K562 (cell line): ENCODE data around the gene TMEM151A. TPM values are rescaled to one million over a fixed set of nuclear protein-coding genes. Genes with fewer than 3 reads are reported as not detected.

ENCODE experiments used
- ATAC-seq: fragments of 200-7000 bp; cut with Tn5 transposase; 3 replicates; pipeline ENCODE4 v1.9.1; 2020; ENCODE audit warnings: moderate library complexity
- BruUV-seq: library from RNA; stranded (reverse); fragments of 400-500 nt; replicated peaks from 2 replicates; lab custom pipeline; 2021; lab: Mats Ljungman, UMichigan
- CTCF ChIA-PET: fragments of 300-600 bp; formaldehyde crosslinking; extraction: SDS; loops from one replicate; lab custom pipeline; 2021; ENCODE audit warnings: low intra/inter-chr PET ratio; lab: Yijun Ruan, JAX
- POLR2A ChIA-PET: fragments of 300-600, 350-650 bp; sonication (Branson Sonifier 250); formaldehyde crosslinking; extraction: SDS; loops from one replicate; lab custom pipeline; 2021; ENCODE audit warnings: antibody characterized with exemption, inconsistent platforms; lab: Yijun Ruan, JAX
- DNase-seq, 4 experiments: peaks; one replicate each; pipeline versions ENCODE4 v3.0.0 to v3.0.0-alpha.2; 2011 to 2018; ENCODE audit warnings: low spot score in 3 of 4, mixed read lengths in 3 of 4; ENCODE audit errors: extremely low read depth in 1 of 4
- FAIRE-seq: peaks from 2 replicates; lab custom pipeline; 2011; peaks lifted over from hg19 to GRCh38; lab: Jason Lieb, UNC
- H2AFZ ChIP-seq: 2 replicates; pipeline ENCODE4 v1.6.0; 2011; ENCODE audit warnings: low read depth, low read length, control low read depth, inconsistent platforms
- H3K27ac ChIP-seq: fragments of 200-600 bp; 3 replicates; pipeline ENCODE4 v1.8.0; 2011; ENCODE audit warnings: low read depth, mild to moderate bottlenecking, control low read depth, inconsistent platforms, low read length, moderate library complexity, mixed read lengths; ENCODE audit errors: extremely low read depth
- H3K27me3 ChIP-seq, 2 experiments: fragments of 300-600 bp in 1 of 2; 2 replicates in 1 of 2; 3 replicates in 1 of 2; pipeline versions ENCODE4 v1.6.0 to v1.8.0; 2011; ENCODE audit warnings: inconsistent platforms in 2 of 2, low read length in 2 of 2, mild to moderate bottlenecking in 1 of 2, mixed read lengths in 1 of 2, moderate library complexity in 1 of 2; ENCODE audit not compliant: control insufficient read depth in 2 of 2, insufficient read depth in 2 of 2
- H3K36me3 ChIP-seq: fragments of 300-600 bp; 3 replicates; pipeline ENCODE4 v1.8.0; 2011; ENCODE audit warnings: mild to moderate bottlenecking, low read length, inconsistent platforms; ENCODE audit not compliant: control insufficient read depth, insufficient read depth
- H3K4me1 ChIP-seq, 2 experiments: fragments of 200-600 bp in 1 of 2; replicated peaks in 1 of 2; 2 replicates in 1 of 2; 3 replicates in 1 of 2; pipeline versions ENCODE4 v1.5.1 to v1.8.0; 2011; ENCODE audit warnings: inconsistent platforms in 2 of 2, low read length in 2 of 2, mild to moderate bottlenecking in 1 of 2, mixed read lengths in 1 of 2, moderate library complexity in 1 of 2; ENCODE audit not compliant: control insufficient read depth in 2 of 2, insufficient read depth in 2 of 2
- H3K4me2 ChIP-seq: 2 replicates; pipeline ENCODE4 v1.6.1; 2011; ENCODE audit warnings: low read length, control low read depth, inconsistent platforms, mixed read lengths; ENCODE audit not compliant: insufficient read depth
- H3K4me3 ChIP-seq: fragments of 200-600 bp; sonication (generic), shearing (Covaris generic); 2 replicates; pipeline ENCODE4 v1.5.1; 2016; ENCODE audit warnings: control low read depth, inconsistent platforms
- H3K79me2 ChIP-seq: fragments of 200-600 bp; 3 replicates; pipeline ENCODE4 v1.8.0; 2011; ENCODE audit warnings: low read length, inconsistent platforms; ENCODE audit not compliant: control insufficient read depth, insufficient read depth
- H3K9ac ChIP-seq, 2 experiments: 2 replicates each; pipeline versions ENCODE4 v1.6.0 to v1.6.1; 2011; ENCODE audit warnings: low read depth in 2 of 2, low read length in 2 of 2, control low read depth in 1 of 2, inconsistent platforms in 1 of 2, mild to moderate bottlenecking in 1 of 2, mixed read lengths in 1 of 2; ENCODE audit not compliant: insufficient read depth in 1 of 2
- H3K9me1 ChIP-seq: one replicate; pipeline ENCODE4 v1.6.0; 2011; ENCODE audit warnings: inconsistent platforms, mild to moderate bottlenecking, low read length, moderate library complexity; ENCODE audit not compliant: control insufficient read depth, insufficient read depth
- H3K9me3 ChIP-seq: replicated peaks from 2 replicates; pipeline ENCODE4 v1.5.1; 2011; ENCODE audit warnings: low read depth, low read length, inconsistent platforms; ENCODE audit not compliant: control insufficient read depth, insufficient read depth
- H4K20me1 ChIP-seq: replicated peaks from 2 replicates; pipeline ENCODE4 v1.6.1; 2011; ENCODE audit warnings: low read length, inconsistent platforms, mixed read lengths; ENCODE audit not compliant: control insufficient read depth, insufficient read depth
- HDAC8 ChIP-seq: fragments of 450-650 bp; IDR thresholded peaks from 2 replicates; pipeline ENCODE4 v1.6.1; 2016; ENCODE audit warnings: mild to moderate bottlenecking, missing genetic modification characterization, moderate library complexity, missing compliant biosample characterization
- HEY1 ChIP-seq: fragments of 250-450 bp; sonication (Bioruptor Pico); IDR thresholded peaks from 2 replicates; pipeline ENCODE4 v1.5.0; 2020; ENCODE audit warnings: mild to moderate bottlenecking, moderate library complexity, borderline replicate concordance
- WGBS: fragments of 100-300 bp; shearing (Covaris generic); methylation state at CpG from one replicate; pipeline ENCODE4 v1.1.6; 2016; ENCODE audit warnings: low coverage, mixed read lengths; ENCODE audit not compliant: insufficient coverage; ENCODE audit errors: missing lambda C conversion rate; 5-methylcytosine and 5-hydroxymethylcytosine counted together
- in situ Hi-C: fragments of 300-500 bp; cut with MboI; formaldehyde crosslinking; loops from 4 replicates; pipeline ENCODE4 v1.15.0; 2018; ENCODE audit warnings: inconsistent platforms, mixed read lengths
- intact Hi-C: fragments of 100-400 bp; cut with micrococcal nuclease; formaldehyde crosslinking; loops from 2 replicates; pipeline ENCODE4 v1.14.2; 2022
- polyA plus RNA-seq, 8 experiments: library from polyadenylated mRNA; depleted of rRNA in 4 of 8; stranded (reverse) in 5 of 8; unstranded in 3 of 8; fragments of >200 nt; fragmentation: Nextera tagmentation in 2 of 8; fragmentation: Illumina TruSeq in 1 of 8; extraction: Ambion mirVana in 2 of 8; extraction: Trizol in 1 of 8; gene quantifications; 2 replicates each; pipeline versions ENCODE4 v1.2.1 to v1.2.3, GENCODE V29; 2011 to 2014; ENCODE audit warnings: inconsistent platforms in 1 of 8, missing spikeins in 1 of 8
- total RNA-seq, 7 experiments: library from RNA; depleted of rRNA in 6 of 7; stranded (reverse); fragments of >200 nt in 6 of 7; fragmentation: Illumina TruSeq in 2 of 7; extraction: Trizol in 2 of 7; gene quantifications; 2 replicates each; pipeline versions ENCODE4 v1.2.1 to v1.2.3, GENCODE V29; 2011 to 2021; ENCODE audit warnings: low replicate concordance in 1 of 7
- TF ChIP-seq, protein P1 (sequence below): sonication (generic); formaldehyde crosslinking; IDR thresholded peaks from 2 replicates; pipeline ENCODE4 v1.8.0; 2022; ENCODE audit warnings: missing genetic modification reagents, mild to moderate bottlenecking, borderline replicate concordance
- TF ChIP-seq, protein P2 (sequence below): fragments of 450-650 bp; formaldehyde crosslinking; IDR thresholded peaks from 2 replicates; pipeline ENCODE4 v1.4.0; 2022; ENCODE audit warnings: missing genetic modification characterization
- TF ChIP-seq, protein P3 (sequence below): sonication (generic); formaldehyde crosslinking; IDR thresholded peaks from 2 replicates; pipeline ENCODE4 v1.8.0; 2022; ENCODE audit warnings: mild to moderate bottlenecking, missing genetic modification reagents

Gene TMEM151A
- total and polyA plus RNA-seq, 9 of the 15 experiments (the other 6 are each of a cell fraction or from before 2014, with no cell fraction given): not detected

DNA sequence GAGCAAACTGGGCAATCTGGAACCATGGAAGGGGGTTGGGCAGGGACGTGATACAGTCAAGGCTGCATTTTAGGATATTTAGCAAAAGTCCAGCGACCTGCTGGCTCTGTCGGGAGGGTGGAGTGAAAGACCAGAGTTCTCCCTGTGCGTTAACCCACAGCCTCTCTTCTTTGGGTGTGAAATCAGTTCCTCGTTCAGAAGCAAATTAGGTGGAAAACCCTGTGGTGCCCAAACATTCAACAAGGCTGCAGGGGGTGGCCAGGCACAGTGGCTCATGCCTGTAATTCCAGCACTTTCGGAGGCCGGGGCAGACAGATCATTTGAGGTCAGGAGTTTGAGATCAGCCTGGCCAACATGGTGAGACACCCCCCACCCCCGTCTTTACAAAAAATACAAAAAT is 5.9 kb downstream of the TMEM151A start:
- no peak overlapping the region for H3K4me2 ChIP-seq
- TF ChIP-seq HEY1 (CRISPR knock-in tag): no peak
- TF ChIP-seq, protein P1, sequence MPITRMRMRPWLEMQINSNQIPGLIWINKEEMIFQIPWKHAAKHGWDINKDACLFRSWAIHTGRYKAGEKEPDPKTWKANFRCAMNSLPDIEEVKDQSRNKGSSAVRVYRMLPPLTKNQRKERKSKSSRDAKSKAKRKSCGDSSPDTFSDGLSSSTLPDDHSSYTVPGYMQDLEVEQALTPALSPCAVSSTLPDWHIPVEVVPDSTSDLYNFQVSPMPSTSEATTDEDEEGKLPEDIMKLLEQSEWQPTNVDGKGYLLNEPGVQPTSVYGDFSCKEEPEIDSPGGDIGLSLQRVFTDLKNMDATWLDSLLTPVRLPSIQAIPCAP: no peak
- no peak for TF ChIP-seq HDAC8 (tag)
- TF ChIP-seq, protein P2, sequence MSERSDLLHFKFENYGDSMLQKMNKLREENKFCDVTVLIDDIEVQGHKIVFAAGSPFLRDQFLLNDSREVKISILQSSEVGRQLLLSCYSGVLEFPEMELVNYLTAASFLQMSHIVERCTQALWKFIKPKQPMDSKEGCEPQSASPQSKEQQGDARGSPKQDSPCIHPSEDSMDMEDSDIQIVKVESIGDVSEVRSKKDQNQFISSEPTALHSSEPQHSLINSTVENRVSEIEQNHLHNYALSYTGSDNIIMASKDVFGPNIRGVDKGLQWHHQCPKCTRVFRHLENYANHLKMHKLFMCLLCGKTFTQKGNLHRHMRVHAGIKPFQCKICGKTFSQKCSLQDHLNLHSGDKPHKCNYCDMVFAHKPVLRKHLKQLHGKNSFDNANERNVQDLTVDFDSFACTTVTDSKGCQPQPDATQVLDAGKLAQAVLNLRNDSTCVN (CRISPR knock-in tag): no peak
- TF ChIP-seq, protein P3, sequence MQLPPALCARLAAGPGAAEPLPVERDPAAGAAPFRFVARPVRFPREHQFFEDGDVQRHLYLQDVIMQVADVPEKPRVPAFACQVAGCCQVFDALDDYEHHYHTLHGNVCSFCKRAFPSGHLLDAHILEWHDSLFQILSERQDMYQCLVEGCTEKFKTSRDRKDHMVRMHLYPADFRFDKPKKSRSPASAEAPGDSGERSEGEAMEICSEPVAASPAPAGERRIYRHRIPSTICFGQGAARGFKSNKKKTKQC (CRISPR knock-in tag): no peak
- TF ChIP-seq, all 486 proteins: peak for 0

More for the DNA sequence above, 5.9 kb downstream of the TMEM151A start:
- POLR2A ChIA-PET: interaction anchor here (0.6 to 4.3 kb wide), 2 partner anchors 9 to 10 kb away, joined by 3 to 18 read pairs; partner anchors contain the start of gene YIF1A
- in situ Hi-C loops: no loop called here
- Histone ChIP-seq H3K9me1 (peaks cover 3% of the 10 kb centered on the region), H3K27ac (no peak overlapping the region), H3K4me1 (peaks cover 0 to 25% of the 10 kb centered on the region in 2 experiments; a peak in 1 of 5 replicates), H3K9me3 (no peaks in the 10 kb centered on the region), H3K4me3 (no peak overlapping the region), H3K27me3 (peaks cover 0 to 8% of the 10 kb centered on the region in 2 experiments; a peak in 2 of 5 replicates), H3K9ac (no peak overlapping the region; a peak in 1 of 4 replicates), H3K36me3 (no peaks in the 10 kb centered on the region), H3K79me2 (no peaks in the 10 kb centered on the region), H2AFZ (no peak overlapping the region), H4K20me1 (0 out of 2 replicates have a peak, but pooled peaks cover 5% of the 10 kb centered on the region)
- DNase-seq (no peak), FAIRE-seq (no peak), ATAC-seq (no peak)
- WGBS: 21% methylated on average over 7 of the region's 8 CpGs
- CTCF ChIA-PET: interaction anchor here (0.5 kb wide), 1 partner anchor 709 kb away, joined by 3 read pairs; no protein-coding TSS in a partner anchor
- intact Hi-C loops: no loop called here
- no TSS peak for BruUV-seq
